Measurements from ENCODE around the gene CCDC38. TPM values are rescaled to one million over a fixed set of nuclear protein-coding genes. Genes with fewer than 3 reads are reported as not detected.
"Not testable (repeated sequence)": the region's sequence is repeated elsewhere in the genome, so short reads cannot be mapped to it uniquely, and the experiment has no call there.

Gene CCDC38
- total and polyA plus RNA-seq, 4 donors = 0.46 to 1.4 (median 0.93) TPM

- TF ChIP-seq YY1 (IDR thresholded peaks at IDR 0.05) = peak; percentile 62
- no peak for TF ChIP-seq FOXA1 (IDR thresholded peaks at IDR 0.05)
- no peak for TF ChIP-seq SP1 (IDR thresholded peaks at IDR 0.05)
- peak; percentile 86 for TF ChIP-seq RAD21 (IDR thresholded peaks at IDR 0.05)
- TF ChIP-seq CTCF (IDR thresholded peaks at IDR 0.05; ENCODE audit: low read depth, low read length, missing input control) = peak; percentile 58
- no peaks in the 10 kb centered on the region for H3K36me3 ChIP-seq (ENCODE audit: control insufficient read depth in 4 of 4, insufficient read depth in 3 of 4, low read depth in 1 of 4, low read length in 3 of 4)
- peak overlapping the region in 1 of 3 donors; percentile 2 for H3K4me3 ChIP-seq (ENCODE audit: low read depth in 1 of 3, low read length in 3 of 3)
- H3K27ac ChIP-seq (ENCODE audit: low read depth in 1 of 2, low read length in 2 of 2) = peak overlapping the region; percentile 16 to 28
- H3K27me3 ChIP-seq (ENCODE audit: control insufficient read depth in 4 of 4, insufficient read depth in 4 of 4, low read length in 3 of 4) = no peaks in the 10 kb centered on the region
- peak overlapping the region in 1 of 2 donors; percentile 74 for H3K9ac ChIP-seq (ENCODE audit: low read depth in 1 of 2, low read length in 2 of 2)
- peaks cover 0 to 5% (median 2%) of the 10 kb centered on the region in 4 donors for H3K4me1 ChIP-seq (ENCODE audit: control insufficient read depth in 4 of 4, insufficient read depth in 4 of 4, low read length in 3 of 4)
- WGBS = 38% methylated on average over 8 of the region's 8 CpGs
- no peak for DNase-seq (ENCODE audit: low spot score)
- H3K9me3 ChIP-seq (ENCODE audit: control insufficient read depth in 4 of 4, low read length in 3 of 4) = no peaks in the 10 kb centered on the region
Observed at GRCh38 chr12:95848575-95849388, 93.6 kb downstream of the CCDC38 start.

GRCh38 chr12:95842426-95842825, 100.0 kb downstream of the CCDC38 start:
- H3K4me1 ChIP-seq (ENCODE audit: control insufficient read depth in 4 of 4, insufficient read depth in 4 of 4, low read length in 3 of 4); DNase-seq (ENCODE audit: low spot score); H3K27ac ChIP-seq (ENCODE audit: low read depth in 1 of 2, low read length in 2 of 2); H3K36me3 ChIP-seq (ENCODE audit: control insufficient read depth in 4 of 4, insufficient read depth in 3 of 4, low read depth in 1 of 4, low read length in 3 of 4); H3K9me3 ChIP-seq (ENCODE audit: control insufficient read depth in 4 of 4, low read length in 3 of 4); H3K27me3 ChIP-seq (ENCODE audit: control insufficient read depth in 4 of 4, insufficient read depth in 4 of 4, low read length in 3 of 4); H3K9ac ChIP-seq (ENCODE audit: low read depth in 1 of 2, low read length in 2 of 2): not testable (repeated sequence)
- H3K4me3 ChIP-seq (ENCODE audit: low read depth in 1 of 3, low read length in 3 of 3) = peak overlapping the region in 1 of 3 donors; percentile 29
- WGBS = 52% methylated on average over 8 of the region's 12 CpGs

DNA sequence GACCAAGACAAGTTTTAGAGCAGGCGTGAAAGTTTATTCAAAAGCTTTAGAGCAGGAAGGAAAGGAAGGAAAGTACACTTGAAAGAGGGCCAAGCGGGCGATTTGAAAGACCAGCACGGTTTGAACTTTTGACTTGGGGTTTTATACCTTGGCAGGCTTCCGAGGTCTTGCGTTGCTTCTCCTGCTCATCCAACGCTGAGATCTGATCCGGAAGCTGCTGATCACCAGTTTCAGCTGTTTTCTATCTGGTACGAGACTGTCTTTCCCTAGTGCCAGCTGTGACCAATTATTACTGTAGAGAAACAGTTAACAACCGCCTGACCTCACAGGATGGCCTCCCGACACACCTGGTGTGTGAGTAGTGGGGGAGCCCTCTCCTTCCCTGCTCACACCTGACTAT, 104.3 kb downstream of the CCDC38 start:
- Histone ChIP-seq H3K9me3 (ENCODE audit: control insufficient read depth in 4 of 4, low read length in 3 of 4) (no peaks in the 10 kb centered on the region), H3K27ac (ENCODE audit: low read depth in 1 of 2, low read length in 2 of 2) (peak overlapping the region in 1 of 2 donors; percentile 58), H3K4me1 (ENCODE audit: control insufficient read depth in 4 of 4, insufficient read depth in 4 of 4, low read length in 3 of 4) (peaks cover 1 to 18% (median 13%) of the 10 kb centered on the region in 4 donors), H3K36me3 (ENCODE audit: control insufficient read depth in 4 of 4, insufficient read depth in 3 of 4, low read depth in 1 of 4, low read length in 3 of 4) (no peaks in the 10 kb centered on the region), H3K27me3 (ENCODE audit: control insufficient read depth in 4 of 4, insufficient read depth in 4 of 4, low read length in 3 of 4) (no peaks in the 10 kb centered on the region), H3K4me3 (ENCODE audit: low read depth in 1 of 3, low read length in 3 of 3) (peak overlapping the region in 1 of 3 donors; percentile 23), H3K9ac (ENCODE audit: low read depth in 1 of 2, low read length in 2 of 2) (peak overlapping the region in 1 of 2 donors; percentile 43)
- DNase-seq (ENCODE audit: low spot score) = no peak
- 6% methylated on average over 11 of the region's 11 CpGs for WGBS
- peak; percentile 21 to 25 for TF ChIP-seq RAD21 (IDR thresholded peaks at IDR 0.05)
- TF ChIP-seq YY1 (IDR thresholded peaks at IDR 0.05) = peak; percentile 52
- TF ChIP-seq, protein P1, sequence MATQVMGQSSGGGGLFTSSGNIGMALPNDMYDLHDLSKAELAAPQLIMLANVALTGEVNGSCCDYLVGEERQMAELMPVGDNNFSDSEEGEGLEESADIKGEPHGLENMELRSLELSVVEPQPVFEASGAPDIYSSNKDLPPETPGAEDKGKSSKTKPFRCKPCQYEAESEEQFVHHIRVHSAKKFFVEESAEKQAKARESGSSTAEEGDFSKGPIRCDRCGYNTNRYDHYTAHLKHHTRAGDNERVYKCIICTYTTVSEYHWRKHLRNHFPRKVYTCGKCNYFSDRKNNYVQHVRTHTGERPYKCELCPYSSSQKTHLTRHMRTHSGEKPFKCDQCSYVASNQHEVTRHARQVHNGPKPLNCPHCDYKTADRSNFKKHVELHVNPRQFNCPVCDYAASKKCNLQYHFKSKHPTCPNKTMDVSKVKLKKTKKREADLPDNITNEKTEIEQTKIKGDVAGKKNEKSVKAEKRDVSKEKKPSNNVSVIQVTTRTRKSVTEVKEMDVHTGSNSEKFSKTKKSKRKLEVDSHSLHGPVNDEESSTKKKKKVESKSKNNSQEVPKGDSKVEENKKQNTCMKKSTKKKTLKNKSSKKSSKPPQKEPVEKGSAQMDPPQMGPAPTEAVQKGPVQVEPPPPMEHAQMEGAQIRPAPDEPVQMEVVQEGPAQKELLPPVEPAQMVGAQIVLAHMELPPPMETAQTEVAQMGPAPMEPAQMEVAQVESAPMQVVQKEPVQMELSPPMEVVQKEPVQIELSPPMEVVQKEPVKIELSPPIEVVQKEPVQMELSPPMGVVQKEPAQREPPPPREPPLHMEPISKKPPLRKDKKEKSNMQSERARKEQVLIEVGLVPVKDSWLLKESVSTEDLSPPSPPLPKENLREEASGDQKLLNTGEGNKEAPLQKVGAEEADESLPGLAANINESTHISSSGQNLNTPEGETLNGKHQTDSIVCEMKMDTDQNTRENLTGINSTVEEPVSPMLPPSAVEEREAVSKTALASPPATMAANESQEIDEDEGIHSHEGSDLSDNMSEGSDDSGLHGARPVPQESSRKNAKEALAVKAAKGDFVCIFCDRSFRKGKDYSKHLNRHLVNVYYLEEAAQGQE (IDR thresholded peaks at IDR 0.05) = peak; percentile 63
- TF ChIP-seq SP1 (IDR thresholded peaks at IDR 0.05) = peak; percentile 65
- TF ChIP-seq RXRA (IDR thresholded peaks at IDR 0.05) = peak; percentile 78 to 84
- no peak for TF ChIP-seq ZBTB33 (IDR thresholded peaks at IDR 0.05)
- TF ChIP-seq JUND (IDR thresholded peaks at IDR 0.05) = peak; percentile 26 to 50
- TF ChIP-seq CTCF (IDR thresholded peaks at IDR 0.05; ENCODE audit: low read depth, low read length, missing input control) = no peak
- TF ChIP-seq, protein P2, sequence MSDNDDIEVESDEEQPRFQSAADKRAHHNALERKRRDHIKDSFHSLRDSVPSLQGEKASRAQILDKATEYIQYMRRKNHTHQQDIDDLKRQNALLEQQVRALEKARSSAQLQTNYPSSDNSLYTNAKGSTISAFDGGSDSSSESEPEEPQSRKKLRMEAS (IDR thresholded peaks at IDR 0.05) = peak; percentile 47
- no peak for TF ChIP-seq TAF1 (conservative IDR thresholded peaks at IDR 0.05)
- TF ChIP-seq HNF4G (IDR thresholded peaks at IDR 0.05) = no peak
- peak in 1 of 2 donors; percentile 55 for TF ChIP-seq EGR1 (IDR thresholded peaks at IDR 0.05; ENCODE audit: low read depth in 2 of 2)
- TF ChIP-seq, protein P3, sequence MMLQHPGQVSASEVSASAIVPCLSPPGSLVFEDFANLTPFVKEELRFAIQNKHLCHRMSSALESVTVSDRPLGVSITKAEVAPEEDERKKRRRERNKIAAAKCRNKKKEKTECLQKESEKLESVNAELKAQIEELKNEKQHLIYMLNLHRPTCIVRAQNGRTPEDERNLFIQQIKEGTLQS (IDR thresholded peaks at IDR 0.05) = no peak
- peak in 1 of 2 donors; percentile 68 for TF ChIP-seq GABPA (IDR thresholded peaks at IDR 0.05 in 1 of 2, conservative IDR thresholded peaks at IDR 0.05 in 1 of 2)
- peak; percentile 73 to 80 for TF ChIP-seq HNF4A (conservative IDR thresholded peaks at IDR 0.05)
